Activated effector memory CD4-positive, alpha-beta T cell treated with anti-CD3 and anti-CD28 coated beads, Interleukin-2, amount 50 U/mL, for 16 hours (primary cell): Measurements from ENCODE around the gene GOLIM4.
A peak's percentile ranks its signal among the peaks of the same experiment; 100 is the strongest.
"Not testable (repeated sequence)": the region's sequence is repeated elsewhere in the genome, so short reads cannot be mapped to it uniquely, and the experiment has no call there.

Source experiments
- DNase-seq: peaks from one replicate; pipeline ENCODE4 v3.0.0-alpha.2; 2020

The GOLIM4 gene, protein sequence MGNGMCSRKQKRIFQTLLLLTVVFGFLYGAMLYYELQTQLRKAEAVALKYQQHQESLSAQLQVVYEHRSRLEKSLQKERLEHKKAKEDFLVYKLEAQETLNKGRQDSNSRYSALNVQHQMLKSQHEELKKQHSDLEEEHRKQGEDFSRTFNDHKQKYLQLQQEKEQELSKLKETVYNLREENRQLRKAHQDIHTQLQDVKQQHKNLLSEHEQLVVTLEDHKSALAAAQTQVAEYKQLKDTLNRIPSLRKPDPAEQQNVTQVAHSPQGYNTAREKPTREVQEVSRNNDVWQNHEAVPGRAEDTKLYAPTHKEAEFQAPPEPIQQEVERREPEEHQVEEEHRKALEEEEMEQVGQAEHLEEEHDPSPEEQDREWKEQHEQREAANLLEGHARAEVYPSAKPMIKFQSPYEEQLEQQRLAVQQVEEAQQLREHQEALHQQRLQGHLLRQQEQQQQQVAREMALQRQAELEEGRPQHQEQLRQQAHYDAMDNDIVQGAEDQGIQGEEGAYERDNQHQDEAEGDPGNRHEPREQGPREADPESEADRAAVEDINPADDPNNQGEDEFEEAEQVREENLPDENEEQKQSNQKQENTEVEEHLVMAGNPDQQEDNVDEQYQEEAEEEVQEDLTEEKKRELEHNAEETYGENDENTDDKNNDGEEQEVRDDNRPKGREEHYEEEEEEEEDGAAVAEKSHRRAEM

DNA sequence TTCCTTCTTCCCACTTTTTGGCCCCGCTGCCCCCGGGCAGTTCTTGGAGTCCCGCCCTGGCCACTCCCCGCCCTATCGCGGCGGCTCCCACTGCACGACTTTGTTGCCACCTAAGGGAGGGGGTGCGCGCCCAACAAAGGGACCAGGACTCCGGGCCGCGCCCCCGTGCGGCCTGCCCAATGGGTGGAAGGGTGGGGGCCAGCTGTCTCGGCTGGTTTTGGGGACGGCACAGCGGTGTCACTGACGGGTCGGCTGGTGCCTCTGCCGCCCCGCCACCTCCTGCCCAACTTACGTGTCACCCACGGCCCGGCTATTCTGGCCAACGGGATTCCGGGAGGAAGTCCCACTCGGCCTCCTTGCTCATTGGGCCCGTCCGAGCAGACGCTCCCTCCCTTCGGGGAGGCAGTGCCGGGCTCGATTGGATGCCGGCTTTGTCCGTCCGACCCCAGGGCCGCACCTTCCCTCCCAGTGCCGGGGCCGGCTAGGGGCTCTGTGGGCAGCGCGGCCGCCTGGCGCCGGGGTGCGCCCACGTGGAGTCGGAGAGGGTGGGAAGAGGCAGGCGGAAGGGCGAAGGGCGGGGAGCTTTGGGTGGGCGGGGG, at the start of gene GOLIM4:
Gene GOLIM4, minus strand, starts transcription at position 314 of the 599 bp plus-strand sequence. CDS start 639 bp downstream, outside the sequence.
- DNase-seq = peak; percentile 65

GRCh38 chr3:168141405-168141998, 45.8 kb upstream of the GOLIM4 start:
- no peak for DNase-seq

GRCh38 chr3:168139947-168140346, 44.2 kb upstream of the GOLIM4 start:
- DNase-seq = no peak

DNA sequence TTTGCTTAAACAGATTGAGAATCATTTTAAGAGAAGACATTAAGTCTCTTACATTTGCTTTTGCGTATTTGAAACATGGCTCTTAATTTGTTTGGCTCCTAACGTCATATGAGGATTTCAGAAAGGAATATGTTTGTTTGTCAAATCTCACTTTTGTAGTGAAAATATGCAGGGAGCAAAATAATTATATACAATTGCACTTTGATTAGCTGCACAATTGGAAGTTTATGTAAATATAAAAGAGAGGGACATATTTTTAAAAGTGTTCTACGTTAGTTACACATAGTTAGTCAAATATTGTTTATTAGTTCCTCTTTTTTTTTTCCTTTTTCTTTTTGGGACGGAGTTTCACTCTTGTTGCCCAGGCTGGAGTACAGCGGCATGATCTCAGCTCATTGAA, 42.7 kb upstream of the GOLIM4 start:
- no peak for DNase-seq

GRCh38 chr3:168134931-168135330, 39.2 kb upstream of the GOLIM4 start:
- no peak for DNase-seq

DNA sequence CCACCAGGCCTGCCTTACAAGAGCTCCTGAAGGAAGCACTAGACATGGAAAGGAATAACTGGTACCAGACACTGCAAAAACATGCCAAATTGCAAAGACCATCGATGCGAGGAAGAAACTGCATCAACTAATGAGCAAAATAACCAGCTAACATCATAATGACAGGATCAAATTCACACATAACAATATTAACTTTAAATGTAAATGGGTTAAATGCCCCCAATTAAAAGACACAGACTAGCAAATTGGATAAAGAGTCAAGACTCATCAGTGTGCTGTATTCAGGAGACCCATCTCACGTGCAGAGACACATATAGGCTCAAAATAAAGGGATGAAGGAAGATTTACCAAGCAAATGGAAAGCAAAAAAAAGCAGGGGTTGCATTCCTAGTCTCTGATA, 34.5 kb upstream of the GOLIM4 start:
- DNase-seq = not testable (repeated sequence)

GRCh38 chr3:168128463-168128862, 32.7 kb upstream of the GOLIM4 start:
- DNase-seq = not testable (repeated sequence)

GRCh38 chr3:168127466-168127865, 31.7 kb upstream of the GOLIM4 start:
- no peak for DNase-seq

- DNase-seq = no peak
Observed at GRCh38 chr3:168124791-168125190, 29.1 kb upstream of the GOLIM4 start.

GRCh38 chr3:168124291-168124690, 28.6 kb upstream of the GOLIM4 start:
- no peak for DNase-seq

DNA sequence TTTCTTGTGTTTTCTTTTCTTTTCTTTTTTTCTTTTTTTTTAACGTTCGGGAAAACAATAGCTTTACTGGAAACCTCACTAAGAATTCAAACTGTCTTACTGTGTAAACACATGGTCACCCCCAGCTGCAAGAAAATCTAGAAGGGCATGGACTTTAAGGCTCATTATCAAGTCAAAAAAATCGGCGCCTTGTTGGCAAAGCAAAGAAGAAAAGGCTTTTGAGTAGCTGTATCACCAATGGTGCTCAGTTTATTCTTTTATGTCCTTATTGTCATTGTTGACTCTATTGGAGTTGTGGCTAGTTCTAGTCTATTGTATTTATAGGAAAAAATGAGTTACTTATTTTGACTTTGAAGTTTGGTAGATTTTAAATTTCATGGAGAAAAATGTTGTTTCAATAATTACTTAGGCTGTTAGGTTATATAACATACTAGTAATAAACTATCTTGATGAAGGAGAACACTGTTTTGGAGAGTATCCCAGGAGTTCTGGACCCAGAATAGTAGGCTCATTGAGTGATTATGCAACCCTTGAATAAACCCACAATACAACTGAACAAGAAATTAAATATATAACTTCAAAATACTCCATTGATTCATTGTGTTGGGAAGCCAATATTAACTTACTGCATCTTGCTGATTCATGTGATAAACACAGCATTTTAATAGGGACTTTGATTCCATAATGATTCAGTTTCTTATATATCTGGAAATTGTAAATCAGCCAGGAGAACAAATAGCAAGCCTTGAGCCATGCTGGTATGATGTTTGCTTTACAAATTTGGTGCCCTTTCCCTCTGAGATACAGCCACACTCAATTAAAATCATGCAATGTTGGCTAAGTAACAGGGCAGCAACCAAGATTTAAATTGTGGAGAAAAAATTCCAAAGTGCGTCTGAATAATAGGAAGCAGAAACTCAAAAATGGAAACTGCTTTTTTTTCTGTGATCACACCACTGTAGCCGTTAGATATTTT, 27.8 kb upstream of the GOLIM4 start:
- no peak for DNase-seq

DNA sequence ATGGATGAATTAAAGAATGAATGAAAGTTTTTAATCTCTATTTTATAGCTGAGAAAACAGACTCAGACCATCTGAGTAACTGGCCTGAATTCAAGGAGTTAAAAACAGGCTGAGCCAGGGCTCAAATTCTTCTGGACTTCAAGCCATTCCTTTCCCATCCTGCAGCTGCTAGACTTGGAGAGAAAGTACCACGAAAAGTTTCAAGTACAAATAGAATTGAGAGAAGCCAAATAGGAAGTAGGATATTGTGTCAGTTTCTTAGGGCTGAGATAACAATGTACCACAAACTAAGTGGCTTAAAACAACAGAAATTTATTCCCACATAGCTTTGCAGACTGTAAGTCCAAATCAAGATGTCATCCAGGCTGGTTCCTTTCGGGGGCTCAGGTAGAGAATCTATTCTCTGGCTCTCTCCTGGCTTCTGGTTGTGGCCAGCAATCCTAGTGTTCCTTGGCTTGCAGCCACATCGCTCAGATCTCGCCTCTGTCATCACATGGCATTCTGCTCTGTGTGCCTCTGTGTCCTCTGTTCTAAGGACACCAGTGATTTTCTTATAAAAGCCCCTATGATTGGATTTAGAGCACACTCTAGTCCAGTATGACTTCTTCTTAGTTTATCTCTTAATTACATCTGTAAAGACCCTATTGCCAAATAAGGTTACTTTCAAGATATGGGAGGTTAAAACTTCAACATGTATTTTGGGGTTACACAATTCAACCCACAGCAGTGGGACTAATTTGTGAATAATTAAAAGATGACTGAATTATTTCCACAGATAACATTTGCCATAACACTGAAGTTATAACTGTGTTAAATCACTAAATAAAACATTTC, 25.7 kb upstream of the GOLIM4 start:
- DNase-seq = no peak

- no peak for DNase-seq
Observed at GRCh38 chr3:168117853-168118313, 22.2 kb upstream of the GOLIM4 start.

DNA sequence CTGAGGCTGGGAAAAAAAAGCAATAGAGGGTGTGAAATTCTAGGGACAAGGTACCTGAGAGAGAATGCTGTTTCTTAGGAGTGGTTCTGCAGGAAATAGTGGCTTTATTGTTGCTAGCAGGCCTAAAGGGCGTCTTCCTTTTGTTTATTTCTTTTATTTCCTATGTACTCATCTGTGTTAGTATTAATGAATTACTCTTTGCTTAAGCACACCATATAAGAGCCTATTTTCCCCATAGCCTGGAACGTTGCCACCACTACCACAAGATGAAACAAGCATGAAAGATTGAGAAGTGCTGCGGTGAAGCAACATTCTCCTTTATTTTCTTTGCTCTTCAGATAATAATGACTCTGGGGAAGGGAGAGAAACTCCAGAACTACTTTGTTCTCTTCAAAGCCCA, 21.3 kb upstream of the GOLIM4 start:
- DNase-seq = no peak

DNA sequence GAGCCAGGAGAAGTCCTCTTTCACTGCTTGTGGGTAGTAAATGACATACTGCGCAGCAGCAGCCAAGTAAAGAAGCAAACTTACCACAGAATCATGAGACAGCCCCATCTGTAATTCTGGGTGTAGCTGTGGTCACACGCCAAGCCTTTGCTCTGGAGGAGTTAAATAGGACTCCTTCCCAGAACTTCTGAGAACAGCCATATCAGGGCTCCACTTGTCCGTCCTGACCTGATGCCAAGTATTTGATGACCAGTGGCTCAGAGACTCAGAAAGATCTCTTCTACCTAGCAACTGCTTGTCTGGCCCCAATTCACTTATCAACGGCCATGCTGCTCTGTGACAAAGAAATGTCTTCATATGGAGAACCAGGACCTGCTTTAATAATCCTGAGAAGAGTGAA, 20.6 kb upstream of the GOLIM4 start:
- no peak for DNase-seq

- no peak for DNase-seq
Observed at GRCh38 chr3:168113848-168114247, 18.1 kb upstream of the GOLIM4 start.

DNA sequence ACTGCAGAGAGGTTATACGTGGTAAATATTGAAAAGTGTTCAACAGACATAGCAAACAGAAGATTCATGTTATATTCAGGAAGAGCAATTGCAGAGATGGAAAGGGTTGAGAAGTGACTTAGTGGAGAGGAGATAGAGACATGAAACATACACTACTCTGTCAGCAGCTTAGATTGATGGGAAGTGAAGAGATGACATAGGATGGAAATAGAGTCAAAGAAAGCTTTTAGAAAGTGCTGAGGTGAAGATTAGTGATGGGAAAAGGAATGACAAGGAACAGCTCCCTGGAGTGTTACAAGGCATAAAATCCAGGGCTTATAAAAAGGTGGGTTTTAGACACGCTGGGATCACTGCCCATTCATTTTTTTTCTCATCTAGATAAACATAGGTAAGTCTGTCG, 17.2 kb upstream of the GOLIM4 start:
- no peak for DNase-seq

GRCh38 chr3:168104361-168104760, 8.6 kb upstream of the GOLIM4 start:
- no peak for DNase-seq

DNA sequence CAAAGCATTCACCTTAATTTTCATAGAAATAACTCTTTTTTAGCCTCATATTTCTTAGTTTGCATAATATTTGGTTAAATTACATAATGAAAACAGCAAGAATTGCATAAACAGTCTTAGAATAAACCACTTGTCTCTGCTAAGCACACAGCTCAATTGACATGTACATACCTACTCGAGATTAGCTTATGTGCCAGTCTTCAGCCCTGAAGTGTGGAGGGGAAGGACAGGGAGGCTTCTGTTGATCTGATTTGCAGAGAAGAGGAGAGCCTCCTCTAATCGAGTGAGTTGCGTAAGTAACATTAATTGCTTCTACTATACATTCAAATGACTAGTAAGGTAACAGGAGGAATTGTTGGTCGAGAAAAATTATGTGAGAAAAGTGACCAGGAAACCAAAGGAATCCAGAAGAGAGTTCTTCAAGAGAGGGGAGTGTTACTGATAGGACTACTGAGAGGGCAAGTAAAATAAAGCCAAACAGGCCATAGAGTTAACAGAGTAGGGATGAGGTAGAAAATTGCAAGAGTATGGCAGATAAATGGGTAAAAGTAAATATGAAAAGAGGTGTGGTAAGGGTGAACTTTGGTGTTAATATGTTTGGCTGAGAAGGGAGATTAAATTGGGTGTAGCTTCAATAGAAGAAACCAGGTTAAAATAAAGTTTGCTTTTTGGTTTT, 7.1 kb upstream of the GOLIM4 start:
- DNase-seq = no peak

GRCh38 chr3:168100777-168101492, 5.2 kb upstream of the GOLIM4 start:
- no peak for DNase-seq
